ENCODE data around the gene RBFOX1. TPM values are rescaled to one million over a fixed set of nuclear protein-coding genes. Genes with fewer than 3 reads are reported as not detected.

RBFOX1 gene
- total RNA-seq, 2 donors from 2014 or later: not detected

GRCh38 chr16:7583396-7583795 lies 250.8 kb downstream of the RBFOX1 start:
- no peaks in the 10 kb centered on the region for H3K9me3 ChIP-seq
- ATAC-seq: no peak
- H3K27ac ChIP-seq: no peak overlapping the region
- DNase-seq: no peak
- 55 to 69% methylated on average over 4 of the region's 4 CpGs for WGBS, 2 donors
- H3K36me3 ChIP-seq (replicated peaks in 1 of 2; ENCODE audit: insufficient read depth in 1 of 2, low read depth in 2 of 2): no peaks in the 10 kb centered on the region
- TF ChIP-seq POLR2A (IDR thresholded peaks at IDR 0.05): no peak
- TF ChIP-seq CTCF (IDR thresholded peaks at IDR 0.05): no peak
- no peaks in the 10 kb centered on the region for H3K4me1 ChIP-seq
- intact Hi-C loops (cut with DNase I): no loop called here
- H3K4me3 ChIP-seq: no peak overlapping the region
- H3K27me3 ChIP-seq: no peaks in the 10 kb centered on the region

DNA sequence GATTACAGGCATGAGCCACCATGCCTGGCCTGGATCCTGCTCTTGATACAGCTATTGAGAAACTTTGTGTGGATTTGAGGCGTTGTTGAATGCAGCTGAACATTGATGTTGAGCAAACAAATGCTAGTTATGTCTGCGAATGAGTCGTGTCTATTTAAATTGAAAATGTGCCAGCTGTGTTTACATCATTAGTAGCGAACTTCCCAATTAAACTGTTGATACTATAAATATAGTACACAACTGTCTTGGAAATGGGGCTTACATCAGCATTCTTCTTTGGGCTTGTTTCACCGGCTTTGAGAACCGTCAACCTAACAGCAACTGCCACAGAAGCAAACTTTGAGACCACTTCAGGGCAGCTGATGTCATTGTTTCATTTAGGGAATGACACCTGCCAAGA lies 251.9 kb downstream of the RBFOX1 start:
- H3K9me3 ChIP-seq: no peaks in the 10 kb centered on the region
- H3K27ac ChIP-seq: no peak overlapping the region
- no peaks in the 10 kb centered on the region for H3K27me3 ChIP-seq
- no peaks in the 10 kb centered on the region for H3K4me1 ChIP-seq
- intact Hi-C loops (cut with DNase I): no loop called here
- no peak for DNase-seq
- H3K4me3 ChIP-seq: no peak overlapping the region
- no peak for TF ChIP-seq CTCF (IDR thresholded peaks at IDR 0.05)
- TF ChIP-seq POLR2A (IDR thresholded peaks at IDR 0.05): no peak
- WGBS, 2 donors: 58 to 62% methylated on average over 6 of the region's 6 CpGs
- no peak for ATAC-seq
- H3K36me3 ChIP-seq (replicated peaks in 1 of 2; ENCODE audit: insufficient read depth in 1 of 2, low read depth in 2 of 2): no peaks in the 10 kb centered on the region

GRCh38 chr16:7585705-7586104 lies 253.1 kb downstream of the RBFOX1 start:
- Histone ChIP-seq H3K36me3 (replicated peaks in 1 of 2; ENCODE audit: insufficient read depth in 1 of 2, low read depth in 2 of 2) (no peaks in the 10 kb centered on the region), H3K27ac (no peak overlapping the region), H3K4me1 (no peaks in the 10 kb centered on the region), H3K4me3 (no peak overlapping the region), H3K27me3 (no peaks in the 10 kb centered on the region), H3K9me3 (no peaks in the 10 kb centered on the region)
- TF ChIP-seq CTCF (IDR thresholded peaks at IDR 0.05): no peak
- TF ChIP-seq POLR2A (IDR thresholded peaks at IDR 0.05): no peak
- no peak for DNase-seq
- intact Hi-C loops (cut with DNase I): no loop called here
- WGBS, 2 donors: 44 to 73% methylated on average over 4 of the region's 4 CpGs
- no peak for ATAC-seq

DNA sequence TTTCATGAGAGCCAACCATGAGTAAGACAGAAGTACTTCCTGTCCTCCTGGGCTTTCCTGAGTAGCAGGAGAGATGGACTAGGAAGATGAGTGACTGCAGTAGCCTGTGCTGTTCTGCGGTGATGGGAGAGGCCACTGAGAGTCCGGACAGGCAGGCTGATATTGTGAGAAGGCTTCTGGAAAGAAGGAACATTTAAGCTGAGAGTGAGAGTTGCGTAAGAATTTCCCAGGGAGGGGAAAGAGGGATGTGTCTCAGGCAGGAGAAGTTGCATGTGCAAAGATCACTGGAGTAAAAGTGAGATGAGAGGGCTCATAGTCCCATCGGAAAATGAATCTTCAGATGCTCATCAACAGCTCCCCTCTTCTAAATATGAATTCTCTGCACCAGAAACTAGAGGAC lies 258.3 kb downstream of the RBFOX1 start:
- ATAC-seq: no peak
- no peaks in the 10 kb centered on the region for H3K9me3 ChIP-seq
- no peak overlapping the region for H3K27ac ChIP-seq
- H3K36me3 ChIP-seq (replicated peaks in 1 of 2; ENCODE audit: insufficient read depth in 1 of 2, low read depth in 2 of 2): no peaks in the 10 kb centered on the region
- WGBS, 2 donors: 69 to 75% methylated on average over 4 of the region's 4 CpGs
- H3K27me3 ChIP-seq: no peaks in the 10 kb centered on the region
- intact Hi-C loops (cut with DNase I): no loop called here
- TF ChIP-seq CTCF (IDR thresholded peaks at IDR 0.05) (no peak), POLR2A (IDR thresholded peaks at IDR 0.05) (no peak)
- H3K4me3 ChIP-seq: no peak overlapping the region
- H3K4me1 ChIP-seq: no peaks in the 10 kb centered on the region
- DNase-seq: no peak

DNA sequence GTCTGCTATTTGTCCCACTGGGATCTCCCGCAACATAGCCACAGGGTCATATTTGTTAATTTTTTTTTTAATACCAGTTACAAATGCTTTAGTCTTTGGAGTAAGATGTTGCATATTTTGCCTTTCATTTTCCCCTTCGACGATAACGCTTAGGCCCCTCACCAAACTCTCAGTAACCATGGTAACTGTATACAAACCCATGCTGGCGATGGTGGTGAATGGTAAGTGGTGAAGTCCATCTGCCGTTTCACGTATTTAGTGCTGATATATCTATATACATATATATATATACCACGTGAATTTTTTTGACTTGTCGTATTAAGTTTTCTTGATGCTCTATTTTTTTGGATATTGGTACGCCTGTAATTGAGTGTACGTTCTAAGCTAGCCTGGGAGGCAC lies 263.7 kb downstream of the RBFOX1 start:
- Histone ChIP-seq H3K4me1 (no peaks in the 10 kb centered on the region), H3K9me3 (no peaks in the 10 kb centered on the region), H3K27me3 (no peaks in the 10 kb centered on the region), H3K27ac (no peak overlapping the region), H3K4me3 (no peak overlapping the region), H3K36me3 (replicated peaks in 1 of 2; ENCODE audit: insufficient read depth in 1 of 2, low read depth in 2 of 2) (no peaks in the 10 kb centered on the region)
- 80% methylated on average over 11 of the region's 11 CpGs for WGBS, 2 donors
- intact Hi-C loops (cut with DNase I): no loop called here
- ATAC-seq (no peak), DNase-seq (no peak)
- no peak for TF ChIP-seq CTCF (IDR thresholded peaks at IDR 0.05)
